ENCODE data around the gene PPEF2.

The PPEF2 gene

GRCh38 chr4:75891611-75892010, 10.6 kb downstream of the PPEF2 start:
- no peak for DNase-seq

- DNase-seq, result no peak
Measured at GRCh38 chr4:75889537-75890199, 12.6 kb downstream of the PPEF2 start.

GRCh38 chr4:75886104-75886503, 16.1 kb downstream of the PPEF2 start:
- no peak for DNase-seq

DNA sequence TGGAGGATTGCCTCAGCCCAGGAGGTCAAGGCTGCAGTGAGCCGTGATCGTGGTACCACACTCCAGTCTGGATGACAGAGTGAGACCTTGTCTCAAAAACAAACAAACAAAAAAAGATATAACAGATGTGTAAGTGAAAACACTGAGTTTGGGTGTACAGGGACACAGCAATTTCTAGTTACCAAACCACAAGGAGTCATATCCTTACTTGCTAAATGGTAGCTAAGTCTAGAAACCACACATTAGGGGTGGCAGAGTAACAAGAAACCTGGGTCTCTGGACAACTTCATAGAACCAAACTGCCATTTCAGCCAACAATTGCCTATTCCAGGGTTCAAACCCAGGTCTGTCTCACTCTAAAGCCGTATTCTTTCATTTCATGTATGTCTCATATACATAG, 20.8 kb downstream of the PPEF2 start:
- DNase-seq, result no peak

GRCh38 chr4:75880278-75880677, 22.0 kb downstream of the PPEF2 start:
- no peak for DNase-seq

- no peak for DNase-seq
Measured at GRCh38 chr4:75878246-75878756, 24.0 kb downstream of the PPEF2 start.

- DNase-seq, result no peak
Measured at GRCh38 chr4:75876218-75876617, 26.0 kb downstream of the PPEF2 start.

DNA sequence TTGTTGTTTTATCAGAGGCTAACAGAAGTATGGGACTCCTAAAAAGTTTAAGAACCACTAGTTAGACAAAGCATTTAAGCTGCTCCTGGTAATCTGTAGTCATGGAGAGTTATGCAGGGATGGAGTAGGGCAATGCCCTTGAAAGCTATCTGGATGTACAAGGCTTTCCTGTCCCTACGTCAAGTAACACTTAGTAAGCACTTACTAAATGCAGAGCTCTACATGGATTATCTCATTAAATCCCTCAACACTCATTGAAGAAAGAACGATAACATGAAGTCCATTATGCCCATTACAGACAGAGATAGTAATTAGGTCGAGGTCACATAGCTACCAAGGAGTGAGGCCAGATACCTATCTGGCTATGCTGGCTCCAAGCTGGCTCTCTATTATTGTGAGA, 33.2 kb downstream of the PPEF2 start:
- no peak for DNase-seq

DNA sequence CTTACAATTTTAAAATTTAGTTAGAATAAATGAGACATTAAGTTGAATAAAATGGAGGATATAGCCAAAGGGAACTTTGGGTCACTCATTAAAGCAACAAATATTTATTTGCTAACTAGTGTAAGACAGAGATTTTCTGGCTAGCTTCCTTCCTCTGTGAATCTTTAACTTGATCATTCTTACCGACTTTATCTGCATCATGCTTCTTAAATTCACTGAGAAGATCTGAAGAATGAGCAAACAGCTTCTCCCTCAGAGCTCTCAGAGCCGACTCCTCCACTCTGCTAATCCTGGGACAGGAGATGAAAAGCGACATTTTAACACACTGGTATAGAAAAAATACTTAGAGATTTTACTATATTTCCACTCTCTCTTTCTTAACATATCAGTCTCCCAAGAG, 35.1 kb downstream of the PPEF2 start:
- DNase-seq, result no peak

DNA sequence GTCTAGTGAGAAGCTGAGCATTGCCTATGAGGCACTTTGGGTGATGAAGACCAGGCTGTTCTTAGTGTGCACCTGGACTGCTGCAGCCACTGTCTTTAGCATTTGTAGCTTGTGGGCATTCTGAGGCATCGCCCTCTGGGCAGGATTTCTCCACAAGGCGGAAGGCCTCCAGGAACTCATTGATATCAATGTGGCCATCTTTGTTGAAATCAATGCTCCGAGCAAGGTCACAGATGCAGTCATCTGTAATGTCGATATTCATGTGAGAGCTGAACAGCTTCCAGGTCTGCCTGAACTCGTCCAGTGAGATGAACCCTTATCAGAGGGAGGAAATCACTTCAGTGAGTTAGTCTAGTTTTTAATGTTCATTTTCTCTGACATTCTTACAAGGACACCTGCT, 41.6 kb downstream of the PPEF2 start:
- no peak for DNase-seq

GRCh38 chr4:75858721-75859120, 43.5 kb downstream of the PPEF2 start:
- DNase-seq, result no peak

GRCh38 chr4:75849461-75849860, 52.8 kb downstream of the PPEF2 start:
- DNase-seq, result no peak

GRCh38 chr4:75848891-75849290, 53.4 kb downstream of the PPEF2 start:
- DNase-seq, result no peak

GRCh38 chr4:75848171-75848760, 54.0 kb downstream of the PPEF2 start:
- peak; percentile 26 for DNase-seq

- no peak for DNase-seq
Measured at GRCh38 chr4:75845992-75846391, 56.3 kb downstream of the PPEF2 start.

DNA sequence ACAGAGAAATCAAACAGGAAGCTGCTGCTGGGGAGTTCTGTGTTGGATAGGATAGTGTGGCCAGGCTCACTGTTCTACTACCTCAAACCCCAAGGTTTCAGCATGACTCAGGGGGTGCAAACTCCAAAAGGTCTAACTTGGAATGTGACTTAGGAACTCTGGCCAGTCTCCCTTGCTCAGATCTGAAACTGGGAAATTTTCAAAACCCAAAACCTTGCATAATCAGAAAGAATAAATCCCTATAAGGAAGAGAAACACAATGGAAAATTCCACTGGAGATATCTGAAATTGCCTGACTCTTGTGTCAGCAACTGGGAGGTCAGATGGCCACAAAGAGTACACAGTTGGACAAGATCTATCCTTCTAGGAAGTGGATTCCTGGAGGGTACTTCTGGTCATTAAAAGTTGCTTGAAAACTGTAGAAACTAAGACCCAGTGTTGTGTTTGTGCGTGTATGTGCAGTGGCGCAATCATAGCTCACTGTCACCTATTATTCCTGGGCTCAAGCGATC, 58.0 kb downstream of the PPEF2 start:
- no peak for DNase-seq

DNA sequence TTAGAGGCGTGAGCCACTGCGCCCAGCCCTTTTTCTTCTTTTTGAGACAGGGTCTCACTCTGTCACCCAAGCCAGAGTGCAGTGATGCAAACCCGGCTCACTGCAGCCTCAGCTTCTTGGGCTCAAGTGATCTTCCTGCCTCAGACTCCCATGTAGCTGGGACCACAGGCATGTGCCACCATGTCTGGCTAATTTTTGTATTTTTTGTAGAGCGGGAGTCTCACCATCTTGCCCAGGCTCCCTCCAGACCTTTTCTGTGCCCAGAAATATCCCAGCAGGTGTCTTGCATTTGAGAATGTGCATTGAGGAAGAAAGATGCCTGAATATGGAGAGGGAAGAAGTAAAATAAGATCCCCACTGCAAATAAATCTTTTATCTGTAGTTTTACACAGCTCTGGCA, 58.7 kb downstream of the PPEF2 start:
- no peak for DNase-seq

- DNase-seq, result no peak
Measured at GRCh38 chr4:75841641-75842520, 60.4 kb downstream of the PPEF2 start.

DNA sequence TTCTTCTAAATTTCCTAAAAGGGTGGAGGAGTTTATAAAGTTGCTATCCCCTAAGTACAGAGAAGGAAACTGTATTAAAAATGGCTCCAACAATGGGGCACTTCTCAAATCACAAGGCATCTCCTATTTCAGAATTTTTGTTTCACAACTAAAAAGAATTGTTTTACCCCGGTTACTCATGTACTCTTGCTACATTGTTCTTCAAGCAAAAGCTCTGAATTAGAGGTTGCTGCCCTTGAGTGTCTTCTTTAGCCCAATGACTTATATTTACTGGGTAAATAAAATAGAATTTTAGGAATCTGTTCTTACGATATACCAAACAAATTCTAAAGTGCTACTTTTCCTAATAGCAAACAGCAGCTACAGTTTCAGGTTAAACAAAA, 67.5 kb downstream of the PPEF2 start:
- DNase-seq, result no peak

GRCh38 chr4:75834095-75834771, 68.0 kb downstream of the PPEF2 start:
- DNase-seq, result no peak

DNA sequence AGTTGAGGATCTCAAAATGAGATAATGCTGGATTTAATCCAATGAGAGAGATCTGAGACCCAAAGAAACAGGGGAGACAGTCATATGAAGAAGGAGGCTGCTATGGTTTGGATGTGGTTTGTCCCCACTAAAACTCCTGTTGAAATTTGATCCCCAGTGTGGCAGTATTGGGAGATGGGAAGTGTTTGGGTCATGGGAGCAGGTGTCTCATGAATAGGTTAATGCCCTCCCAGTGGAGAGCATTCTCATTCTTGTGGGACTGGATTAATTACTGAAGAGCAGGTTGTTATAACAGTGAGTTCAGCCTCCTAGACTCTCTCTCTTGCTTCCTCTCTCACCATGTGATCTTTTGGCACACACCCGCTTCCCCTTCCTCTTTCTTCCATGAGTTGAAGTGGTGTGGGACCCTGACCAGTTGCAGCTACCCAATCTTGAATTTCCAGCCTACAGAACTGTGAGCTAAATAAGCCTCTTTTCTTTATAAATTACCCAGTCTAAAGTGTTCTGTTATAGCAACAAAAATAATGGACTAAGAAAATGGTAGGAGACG, 70.3 kb downstream of the PPEF2 start:
- DNase-seq, result no peak

DNA sequence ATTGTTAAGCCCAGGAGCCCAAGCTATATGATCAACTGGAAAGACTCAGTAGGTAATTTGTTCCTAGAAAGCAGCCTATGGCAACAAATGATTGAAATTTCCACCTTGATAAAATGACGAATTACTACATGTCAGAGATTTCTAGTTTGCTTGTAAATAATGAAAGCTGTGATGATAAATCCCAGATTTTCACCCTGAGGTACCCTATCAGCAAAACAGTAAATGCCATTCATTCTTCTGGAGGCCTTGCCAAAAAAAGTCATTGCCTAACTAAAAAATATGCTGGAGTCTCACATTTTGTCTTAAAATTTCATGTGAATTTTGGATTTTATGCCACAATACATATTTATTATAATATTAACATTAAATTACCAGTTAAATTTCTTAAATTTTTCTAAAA, 71.3 kb downstream of the PPEF2 start:
- no peak for DNase-seq

- no peak for DNase-seq
Measured at GRCh38 chr4:75823812-75824211, 78.4 kb downstream of the PPEF2 start.

All from CD4-positive, alpha-beta T cell treated with Interleukin-17A for 4 hours (primary cell).